Sigmoid colon (tissue), 7 donors: ENCODE results near the gene MARVELD3. TPM values are rescaled to one million over a fixed set of nuclear protein-coding genes. Genes with fewer than 3 reads are reported as not detected.

Experiments
- DNase-seq: peaks from one replicate; pipeline ENCODE4 v3.0.0-alpha.2; 2019
- H3K27ac ChIP-seq, 4 donors: fragments of 200-600 bp; sonication (generic); one replicate each; pipeline ENCODE4 v1.5.1; 2016 to 2019; ENCODE audit warnings: mild to moderate bottlenecking in 1 of 4
- H3K27me3 ChIP-seq, 3 donors: fragments of 200-600 bp; sonication (generic); one replicate each; pipeline ENCODE4 v1.5.1; 2019; ENCODE audit warnings: mild to moderate bottlenecking in 1 of 3
- H3K36me3 ChIP-seq, 4 donors: fragments of 200-600 bp; sonication (generic); one replicate each; pipeline ENCODE4 v1.5.1; 2016 to 2019
- H3K4me1 ChIP-seq, 4 donors: fragments of 200-600 bp; sonication (generic); one replicate each; pipeline ENCODE4 v1.5.1; 2017 to 2019
- H3K4me3 ChIP-seq, 4 donors: fragments of 200-600 bp; sonication (generic); one replicate each; pipeline ENCODE4 v1.5.1; 2017 to 2019; ENCODE audit warnings: mild to moderate bottlenecking in 2 of 4, moderate library complexity in 1 of 4
- H3K9me3 ChIP-seq, 4 donors: fragments of 200-600 bp in 3 of 4; sonication (generic) in 3 of 4; one replicate each; pipeline versions ENCODE4 v1.5.1 to v1.6.1; 2013 to 2019
- EP300 ChIP-seq, 4 donors: sonication (generic); formaldehyde crosslinking; IDR thresholded peaks; one replicate each; pipeline ENCODE4 v1.6.1; 2017; ENCODE audit warnings: antibody characterized with exemption in 4 of 4
- POLR2A ChIP-seq, 2 donors: fragments of 450-650 bp; IDR thresholded peaks; one replicate each; pipeline ENCODE4 v1.6.1; 2016; ENCODE audit warnings: antibody characterized with exemption in 2 of 2, mild to moderate bottlenecking in 2 of 2, moderate library complexity in 2 of 2
- POLR2AphosphoS5 ChIP-seq, 4 donors: sonication (generic); formaldehyde crosslinking; IDR thresholded peaks; one replicate each; pipeline ENCODE4 v1.6.1; 2017; ENCODE audit warnings: antibody characterized with exemption in 4 of 4
- WGBS, 2 donors: extraction: QIAGEN DNeasy Blood & Tissue Kit; methylation state at CpG; one replicate each; pipeline ENCODE4 v1.1.7; 2013; 5-methylcytosine and 5-hydroxymethylcytosine counted together
- intact Hi-C: fragments of 100-400 bp; cut with DNase I; formaldehyde crosslinking; loops from one replicate; pipeline ENCODE4 v1.15.1; 2023
- polyA plus RNA-seq, 3 donors: library from polyadenylated mRNA; stranded (reverse); fragments of 200-250 nt; gene quantifications; one replicate each; pipeline ENCODE4 v1.2.3, GENCODE V29; 2013
- total RNA-seq, 4 donors: library from RNA; depleted of rRNA; stranded (reverse); fragments of >200 nt; gene quantifications; one replicate each; pipeline ENCODE4 v1.1.0, GENCODE V29; 2016
- TF ChIP-seq, protein P1 (sequence below), 4 experiments: fragments of 450-650 bp in 3 of 4; fragments of 200-600 bp in 1 of 4; IDR thresholded peaks; one replicate each; pipeline ENCODE4 v1.5.1; 2016 to 2019; ENCODE audit warnings: antibody characterized with exemption in 4 of 4, mild to moderate bottlenecking in 3 of 4, moderate library complexity in 2 of 4
- donor health status: healthy with polysubstance abuse.
- donor health status: Bipolar disorder and iron deficiency.
- donor health status: healthy.

The MARVELD3 gene
- total and polyA plus RNA-seq, 7 donors = 20.4 to 28.7 (median 26.6) TPM; not detected in 4

- Histone ChIP-seq H3K27me3 (no peaks in the 10 kb centered on the region), H3K27ac (no peak overlapping the region), H3K9me3 (no peaks in the 10 kb centered on the region), H3K36me3 (peaks cover 6 to 85% (median 30%) of the 10 kb centered on the region in 4 donors), H3K4me3 (no peak overlapping the region), H3K4me1 (no peaks in the 10 kb centered on the region)
- 93 to 95% methylated on average over 5 of the region's 5 CpGs for WGBS, 2 donors
- DNase-seq = no peak
- intact Hi-C loops = no loop called here
- no peak for TF ChIP-seq POLR2A (IDR thresholded peaks at IDR 0.05)
These were observed 47.0 kb downstream of the MARVELD3 start for GRCh38 chr16:71672803-71673581.

DNA sequence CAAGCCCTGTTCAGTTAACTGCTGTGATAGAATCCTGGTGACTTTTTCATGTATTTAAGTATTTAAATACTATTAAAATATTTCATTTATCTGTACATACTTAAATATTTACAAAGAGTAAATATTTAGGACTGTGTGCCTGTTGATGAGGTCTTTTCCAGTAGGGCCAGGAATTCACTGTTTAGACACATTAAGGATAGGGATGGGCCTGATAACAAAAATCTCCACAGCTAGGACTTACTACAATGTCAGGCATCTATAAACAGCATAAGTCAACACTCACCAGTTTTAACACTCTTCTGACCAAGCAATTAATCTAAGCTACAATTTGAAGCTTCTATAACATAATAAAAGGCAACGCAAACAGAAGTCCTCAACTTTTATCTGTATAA is 47.6 kb downstream of the MARVELD3 start:
- Histone ChIP-seq H3K9me3 (no peaks in the 10 kb centered on the region), H3K4me1 (no peaks in the 10 kb centered on the region), H3K36me3 (peaks cover 6 to 87% (median 33%) of the 10 kb centered on the region in 4 donors), H3K4me3 (no peak overlapping the region), H3K27me3 (no peaks in the 10 kb centered on the region), H3K27ac (no peak overlapping the region)
- intact Hi-C loops = no loop called here
- TF ChIP-seq EP300 (IDR thresholded peaks at IDR 0.05) = no peak
- no peak for TF ChIP-seq POLR2AphosphoS5 (IDR thresholded peaks at IDR 0.05)
- no peak for DNase-seq
- 46 to 85% methylated on average over 1 of the region's 1 CpG for WGBS, 2 donors

DNA sequence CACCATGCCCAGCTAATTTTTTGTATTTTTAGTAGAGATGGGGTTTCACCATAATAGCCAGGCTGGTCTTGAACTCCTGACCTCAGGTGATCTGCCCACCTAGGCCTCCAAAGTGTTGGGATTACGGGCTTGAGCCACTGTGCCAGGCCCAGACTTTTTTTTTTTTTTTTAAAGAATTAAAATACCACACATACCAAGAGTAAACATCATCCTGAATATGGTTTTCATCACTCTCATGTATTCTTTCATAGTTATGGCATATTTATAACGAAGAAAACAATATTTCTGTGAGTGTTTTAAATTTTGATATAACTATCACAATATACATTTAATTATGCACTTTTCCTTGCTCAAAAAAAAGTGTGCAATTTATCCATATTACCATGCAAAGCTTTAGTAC is 48.2 kb downstream of the MARVELD3 start:
- Histone ChIP-seq H3K4me1 (no peaks in the 10 kb centered on the region), H3K4me3 (no peak overlapping the region), H3K27me3 (no peaks in the 10 kb centered on the region), H3K27ac (no peak overlapping the region), H3K36me3 (peaks cover 6 to 87% (median 32%) of the 10 kb centered on the region in 4 donors), H3K9me3 (no peaks in the 10 kb centered on the region)
- intact Hi-C loops = no loop called here
- TF ChIP-seq POLR2AphosphoS5 (IDR thresholded peaks at IDR 0.05) (no peak), EP300 (IDR thresholded peaks at IDR 0.05) (no peak), POLR2A (IDR thresholded peaks at IDR 0.05) (no peak)
- TF ChIP-seq, protein P1, sequence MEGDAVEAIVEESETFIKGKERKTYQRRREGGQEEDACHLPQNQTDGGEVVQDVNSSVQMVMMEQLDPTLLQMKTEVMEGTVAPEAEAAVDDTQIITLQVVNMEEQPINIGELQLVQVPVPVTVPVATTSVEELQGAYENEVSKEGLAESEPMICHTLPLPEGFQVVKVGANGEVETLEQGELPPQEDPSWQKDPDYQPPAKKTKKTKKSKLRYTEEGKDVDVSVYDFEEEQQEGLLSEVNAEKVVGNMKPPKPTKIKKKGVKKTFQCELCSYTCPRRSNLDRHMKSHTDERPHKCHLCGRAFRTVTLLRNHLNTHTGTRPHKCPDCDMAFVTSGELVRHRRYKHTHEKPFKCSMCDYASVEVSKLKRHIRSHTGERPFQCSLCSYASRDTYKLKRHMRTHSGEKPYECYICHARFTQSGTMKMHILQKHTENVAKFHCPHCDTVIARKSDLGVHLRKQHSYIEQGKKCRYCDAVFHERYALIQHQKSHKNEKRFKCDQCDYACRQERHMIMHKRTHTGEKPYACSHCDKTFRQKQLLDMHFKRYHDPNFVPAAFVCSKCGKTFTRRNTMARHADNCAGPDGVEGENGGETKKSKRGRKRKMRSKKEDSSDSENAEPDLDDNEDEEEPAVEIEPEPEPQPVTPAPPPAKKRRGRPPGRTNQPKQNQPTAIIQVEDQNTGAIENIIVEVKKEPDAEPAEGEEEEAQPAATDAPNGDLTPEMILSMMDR (IDR thresholded peaks at IDR 0.05) = no peak
- DNase-seq = no peak
- 95 to 96% methylated on average over 2 of the region's 2 CpGs for WGBS, 2 donors

DNA sequence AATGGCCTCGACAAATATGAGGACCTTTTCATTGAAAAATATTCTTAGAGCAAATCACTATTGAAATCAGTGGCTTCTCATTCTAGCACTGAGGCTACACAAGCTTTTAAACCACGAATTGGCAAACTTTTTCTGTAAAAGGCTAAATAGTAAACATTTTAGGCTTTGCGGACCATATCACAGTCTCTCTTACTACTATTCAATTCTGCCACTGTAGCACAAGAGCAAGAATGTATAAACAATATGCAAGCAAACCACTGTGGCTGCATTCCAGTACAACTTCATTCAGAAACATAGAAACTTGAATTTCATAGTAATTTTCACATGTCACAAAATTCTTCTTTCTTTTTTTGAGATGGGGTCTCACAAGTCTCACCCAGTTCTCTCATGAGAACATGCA is 49.4 kb downstream of the MARVELD3 start:
- no peaks in the 10 kb centered on the region for H3K9me3 ChIP-seq
- no peaks in the 10 kb centered on the region for H3K4me1 ChIP-seq
- TF ChIP-seq POLR2AphosphoS5 (IDR thresholded peaks at IDR 0.05) (no peak), POLR2A (IDR thresholded peaks at IDR 0.05) (no peak), EP300 (IDR thresholded peaks at IDR 0.05) (no peak)
- TF ChIP-seq, protein P1 (IDR thresholded peaks at IDR 0.05) = no peak
- peaks cover 6 to 87% (median 24%) of the 10 kb centered on the region in 4 donors for H3K36me3 ChIP-seq
- DNase-seq = no peak
- H3K27me3 ChIP-seq = no peaks in the 10 kb centered on the region
- no peak overlapping the region for H3K4me3 ChIP-seq
- H3K27ac ChIP-seq = no peak overlapping the region
- WGBS, 2 donors = 61 to 75% methylated on average over 3 of the region's 3 CpGs
- intact Hi-C loops = no loop called here

GRCh38 chr16:71676236-71676635 is 50.3 kb downstream of the MARVELD3 start:
- H3K36me3 ChIP-seq = peaks cover 6 to 88% (median 22%) of the 10 kb centered on the region in 4 donors
- DNase-seq = no peak
- no peak overlapping the region for H3K4me3 ChIP-seq
- H3K9me3 ChIP-seq = no peaks in the 10 kb centered on the region
- H3K27ac ChIP-seq = no peak overlapping the region
- no peaks in the 10 kb centered on the region for H3K27me3 ChIP-seq
- intact Hi-C loops = no loop called here
- TF ChIP-seq, protein P1 (IDR thresholded peaks at IDR 0.05) = no peak
- TF ChIP-seq POLR2AphosphoS5 (IDR thresholded peaks at IDR 0.05) (no peak), EP300 (IDR thresholded peaks at IDR 0.05) (no peak), POLR2A (IDR thresholded peaks at IDR 0.05) (no peak)
- no peaks in the 10 kb centered on the region for H3K4me1 ChIP-seq
- WGBS, 2 donors = 87 to 91% methylated on average over 5 of the region's 5 CpGs
